PC-9 (cell line): ENCODE results near the gene ITPKB.

Experiments
- CTCF ChIP-seq: fragments of 200-600 bp; sonication (generic); conservative IDR thresholded peaks from 2 replicates; pipeline ENCODE4 v1.6.1; 2017; ENCODE audit warnings: mixed run types, antibody characterized with exemption, mild to moderate bottlenecking, moderate library complexity
- EZH2 ChIP-seq: fragments of 200-600 bp; sonication (generic); IDR thresholded peaks from 2 replicates; pipeline ENCODE4 v1.8.0; 2017; ENCODE audit warnings: antibody characterized with exemption, low read depth

GRCh38 chr1:226692051-226692792 lies 46.9 kb downstream of the ITPKB start:
- TF ChIP-seq CTCF (no peak), EZH2 (no peak)
